MM.1S (cell line): ENCODE data around the gene KDM5C.

ENCODE experiments used
- DNase-seq: peaks from one replicate; pipeline ENCODE4 v3.0.0-alpha.2; 2015
- H2AFZ ChIP-seq: fragments of 300-600 bp; sonication (generic); 2 replicates; pipeline ENCODE4 v1.6.0; 2016; ENCODE audit warnings: antibody characterized with exemption, low read length
- H3F3A ChIP-seq: fragments of 300-600 bp; sonication (generic); 2 replicates; pipeline ENCODE4 v1.6.1; 2016; ENCODE audit warnings: mild to moderate bottlenecking, antibody characterized with exemption, low read length, moderate library complexity, mixed read lengths; ENCODE audit not compliant: insufficient read depth
- H3K27ac ChIP-seq: fragments of 300-600 bp; sonication (generic); 2 replicates; pipeline ENCODE4 v1.5.1; 2016; ENCODE audit warnings: mild to moderate bottlenecking, low read length
- H3K27me3 ChIP-seq: fragments of 300-600 bp; sonication (generic); replicated peaks from 2 replicates; pipeline ENCODE4 v1.6.0; 2016; ENCODE audit warnings: low read length; ENCODE audit not compliant: insufficient read depth
- H3K36me3 ChIP-seq: fragments of 300-600 bp; sonication (generic); replicated peaks from 2 replicates; pipeline ENCODE4 v1.6.1; 2016; ENCODE audit warnings: mild to moderate bottlenecking, low read length, mixed read lengths; ENCODE audit not compliant: insufficient read depth
- H3K4me1 ChIP-seq: fragments of 300-600 bp; sonication (generic); 2 replicates; pipeline ENCODE4 v1.6.1; 2016; ENCODE audit warnings: low read length, mixed read lengths
- H3K4me2 ChIP-seq: fragments of 300-600 bp; sonication (generic); 2 replicates; pipeline ENCODE4 v1.6.0; 2016; ENCODE audit warnings: low read depth, low read length
- H3K4me3 ChIP-seq: fragments of 300-600 bp; sonication (generic); 2 replicates; pipeline ENCODE4 v1.5.1; 2016; ENCODE audit warnings: low read length, mixed read lengths
- H3K79me2 ChIP-seq: fragments of 300-600 bp; sonication (generic); 2 replicates; pipeline ENCODE4 v1.6.1; 2016; ENCODE audit warnings: mixed run types, low read length, mixed read lengths
- H3K9ac ChIP-seq: fragments of 300-600 bp; sonication (generic); 2 replicates; pipeline ENCODE4 v1.6.1; 2016; ENCODE audit warnings: low read length, mixed read lengths
- H3K9me2 ChIP-seq: fragments of 300-600 bp; sonication (generic); replicated peaks from 2 replicates; pipeline ENCODE4 v1.6.1; 2016; ENCODE audit warnings: mild to moderate bottlenecking, low read length, mixed read lengths; ENCODE audit not compliant: insufficient read depth
- H3K9me3 ChIP-seq: fragments of 300-600 bp; sonication (generic); replicated peaks from 2 replicates; pipeline ENCODE4 v1.6.1; 2016; ENCODE audit warnings: mild to moderate bottlenecking, low read length, mixed read lengths; ENCODE audit not compliant: insufficient read depth
- H4K20me1 ChIP-seq: fragments of 300-600 bp; sonication (generic); 2 replicates; pipeline ENCODE4 v1.6.1; 2016; ENCODE audit warnings: mild to moderate bottlenecking, low read length, moderate library complexity, mixed read lengths; ENCODE audit not compliant: insufficient read depth
- EZH2 ChIP-seq: fragments of 300-600 bp; sonication (generic); optimal IDR thresholded peaks from 2 replicates; pipeline ENCODE3; 2017; ENCODE audit warnings: low read depth, mild to moderate bottlenecking, antibody characterized with exemption, low read length, mixed read lengths
- EZH2phosphoT487 ChIP-seq: fragments of 300-600 bp; sonication (generic); IDR thresholded peaks from 2 replicates; pipeline ENCODE4 v1.6.1; 2018; ENCODE audit warnings: antibody characterized with exemption, low read length
- TF ChIP-seq, protein P1 (sequence below): fragments of 300-600 bp; sonication (generic); IDR thresholded peaks from 2 replicates; pipeline ENCODE4 v1.5.1; 2016; ENCODE audit warnings: antibody characterized with exemption, low read length, mixed read lengths

Gene KDM5C

GRCh38 chrX:53196678-53197077 lies 28.3 kb downstream of the KDM5C start:
- H4K20me1 ChIP-seq: no peaks in the 10 kb centered on the region
- no peaks in the 10 kb centered on the region for H3K27me3 ChIP-seq
- DNase-seq: no peak
- no peak overlapping the region for H3K4me3 ChIP-seq
- no peaks in the 10 kb centered on the region for H3K9me2 ChIP-seq
- H3K4me1 ChIP-seq: no peaks in the 10 kb centered on the region
- H3K36me3 ChIP-seq: peaks cover 15% of the 10 kb centered on the region; the same call in 1 of the 2 replicates
- H3F3A ChIP-seq: no peaks in the 10 kb centered on the region
- H3K9ac ChIP-seq: no peak overlapping the region
- no peak overlapping the region for H2AFZ ChIP-seq
- no peaks in the 10 kb centered on the region for H3K79me2 ChIP-seq
- no peak for TF ChIP-seq EZH2phosphoT487
- TF ChIP-seq EZH2: no peak
- TF ChIP-seq, protein P1, sequence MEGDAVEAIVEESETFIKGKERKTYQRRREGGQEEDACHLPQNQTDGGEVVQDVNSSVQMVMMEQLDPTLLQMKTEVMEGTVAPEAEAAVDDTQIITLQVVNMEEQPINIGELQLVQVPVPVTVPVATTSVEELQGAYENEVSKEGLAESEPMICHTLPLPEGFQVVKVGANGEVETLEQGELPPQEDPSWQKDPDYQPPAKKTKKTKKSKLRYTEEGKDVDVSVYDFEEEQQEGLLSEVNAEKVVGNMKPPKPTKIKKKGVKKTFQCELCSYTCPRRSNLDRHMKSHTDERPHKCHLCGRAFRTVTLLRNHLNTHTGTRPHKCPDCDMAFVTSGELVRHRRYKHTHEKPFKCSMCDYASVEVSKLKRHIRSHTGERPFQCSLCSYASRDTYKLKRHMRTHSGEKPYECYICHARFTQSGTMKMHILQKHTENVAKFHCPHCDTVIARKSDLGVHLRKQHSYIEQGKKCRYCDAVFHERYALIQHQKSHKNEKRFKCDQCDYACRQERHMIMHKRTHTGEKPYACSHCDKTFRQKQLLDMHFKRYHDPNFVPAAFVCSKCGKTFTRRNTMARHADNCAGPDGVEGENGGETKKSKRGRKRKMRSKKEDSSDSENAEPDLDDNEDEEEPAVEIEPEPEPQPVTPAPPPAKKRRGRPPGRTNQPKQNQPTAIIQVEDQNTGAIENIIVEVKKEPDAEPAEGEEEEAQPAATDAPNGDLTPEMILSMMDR: no peak
- no peaks in the 10 kb centered on the region for H3K9me3 ChIP-seq
- H3K4me2 ChIP-seq: no peak overlapping the region
- no peak overlapping the region for H3K27ac ChIP-seq

DNA sequence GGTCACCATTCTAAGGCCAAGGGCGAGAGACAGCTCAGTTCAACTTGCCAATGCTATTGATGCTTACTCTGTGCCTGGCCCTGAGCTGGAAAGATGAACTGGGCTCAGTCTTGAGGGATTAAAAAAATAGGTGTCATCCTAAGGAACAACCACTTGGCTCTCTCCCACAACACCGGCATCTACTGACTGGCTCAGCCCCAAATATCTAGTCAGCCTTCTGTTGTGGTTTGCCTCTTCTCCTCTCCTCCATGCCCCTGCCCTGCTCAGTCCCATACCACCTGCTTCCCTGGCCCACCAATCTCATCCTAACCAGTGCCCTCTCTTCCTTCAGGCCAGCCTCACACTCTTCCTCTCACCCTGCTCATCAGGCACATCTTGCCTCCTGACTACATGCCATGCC lies 29.6 kb downstream of the KDM5C start:
- no peaks in the 10 kb centered on the region for H3K9me2 ChIP-seq
- no peak for DNase-seq
- TF ChIP-seq, protein P1: no peak
- TF ChIP-seq EZH2 (no peak), EZH2phosphoT487 (no peak)
- H3K36me3 ChIP-seq: peaks cover 15% of the 10 kb centered on the region; the same call in 1 of the 2 replicates
- no peak overlapping the region for H3K4me3 ChIP-seq
- H3K27me3 ChIP-seq: no peaks in the 10 kb centered on the region
- no peaks in the 10 kb centered on the region for H3F3A ChIP-seq
- no peak overlapping the region for H3K9ac ChIP-seq
- no peaks in the 10 kb centered on the region for H3K79me2 ChIP-seq
- H3K4me2 ChIP-seq: no peak overlapping the region
- no peaks in the 10 kb centered on the region for H3K4me1 ChIP-seq
- no peak overlapping the region for H2AFZ ChIP-seq
- no peak overlapping the region for H3K27ac ChIP-seq
- H4K20me1 ChIP-seq: no peaks in the 10 kb centered on the region
- H3K9me3 ChIP-seq: no peaks in the 10 kb centered on the region

DNA sequence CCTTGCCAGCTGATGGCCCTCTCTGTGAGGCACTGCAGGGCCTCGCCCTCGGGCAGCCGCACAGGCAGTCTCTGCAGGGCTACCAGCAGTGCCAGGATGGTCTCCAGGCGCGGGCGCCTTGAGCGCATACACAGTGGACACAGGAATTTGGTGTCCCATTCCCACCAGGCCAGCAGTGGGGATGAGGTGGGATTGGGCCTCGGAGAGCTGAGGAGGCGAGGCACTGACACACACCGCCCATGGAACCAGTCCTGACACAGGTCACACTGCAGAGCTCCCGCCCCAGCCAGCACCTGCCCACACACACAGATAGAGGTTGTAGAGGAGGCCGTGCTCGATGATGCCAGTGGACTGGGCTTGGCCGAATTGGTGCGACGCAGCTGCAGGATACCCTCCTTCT lies 30.7 kb downstream of the KDM5C start:
- Histone ChIP-seq H2AFZ (no peak overlapping the region), H3K27ac (no peak overlapping the region), H3K4me1 (peaks cover 7% of the 10 kb centered on the region), H3K79me2 (no peaks in the 10 kb centered on the region), H3K9ac (no peak overlapping the region), H4K20me1 (no peaks in the 10 kb centered on the region), H3F3A (0 out of 2 replicates have a peak, but pooled peaks cover 4% of the 10 kb centered on the region), H3K4me3 (no peak overlapping the region), H3K27me3 (no peaks in the 10 kb centered on the region), H3K9me3 (no peaks in the 10 kb centered on the region), H3K36me3 (peaks cover 15% of the 10 kb centered on the region; the same call in 1 of the 2 replicates), H3K4me2 (no peak overlapping the region), H3K9me2 (no peaks in the 10 kb centered on the region)
- no peak for TF ChIP-seq EZH2phosphoT487
- TF ChIP-seq EZH2: no peak
- TF ChIP-seq, protein P1: no peak
- no peak for DNase-seq
